ENCODE measurements around the gene LRRC45.

LRRC45 gene

DNA sequence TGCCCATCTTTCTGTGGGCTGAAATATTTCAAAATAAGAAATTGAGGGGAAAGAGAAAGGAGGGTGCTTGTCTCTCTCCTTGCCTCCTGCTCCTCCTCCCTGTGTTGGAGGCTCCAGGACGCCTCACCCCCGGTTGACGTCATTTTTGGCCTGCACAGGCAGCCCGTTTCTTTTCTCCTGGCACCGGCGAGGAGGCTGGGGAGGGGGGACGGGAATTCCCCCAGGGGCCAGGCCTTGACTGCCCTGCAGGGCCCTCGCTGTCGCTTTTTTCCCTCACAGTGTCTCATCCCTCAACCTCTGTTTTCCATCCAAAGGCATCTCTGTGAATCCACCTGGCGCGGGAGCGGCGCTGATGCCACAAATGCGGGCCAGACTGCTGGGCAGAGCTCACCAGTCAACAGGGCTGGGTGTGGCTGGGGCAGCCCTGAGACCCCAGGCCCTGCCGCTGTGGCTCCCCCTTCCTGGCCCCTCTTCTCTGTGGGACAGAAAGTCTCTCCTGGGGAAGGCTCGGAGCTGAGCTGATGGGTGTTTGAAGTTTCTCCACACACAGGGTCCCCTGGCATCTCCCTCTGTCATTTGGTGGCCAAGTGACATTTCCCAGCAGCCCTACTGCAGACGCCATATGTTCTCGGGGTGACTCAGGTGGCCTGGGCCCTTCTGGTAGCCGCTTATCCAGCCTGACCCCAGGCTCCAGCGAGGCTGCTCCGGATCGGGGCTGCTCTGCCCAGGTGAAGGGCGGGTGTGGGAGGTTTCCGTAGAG, 16.5 kb upstream of the LRRC45 start:
- no peak for DNase-seq (ENCODE audit: extremely low read depth in 1 of 2, low read depth in 1 of 2)

DNA sequence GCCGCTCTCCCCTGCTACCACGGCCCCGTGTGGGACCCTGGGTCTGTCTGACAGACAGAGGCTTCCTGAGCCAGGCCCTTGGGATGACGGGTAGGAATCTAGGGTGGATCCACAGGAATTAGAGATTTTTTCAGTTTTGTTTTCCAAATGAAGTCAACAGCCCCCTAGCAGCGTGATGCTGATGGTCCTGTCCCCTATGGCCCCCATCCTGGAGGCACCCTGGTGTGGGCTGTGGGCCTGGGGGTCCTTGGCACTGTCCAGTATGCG, 15.9 kb upstream of the LRRC45 start:
- DNase-seq (ENCODE audit: extremely low read depth in 1 of 2, low read depth in 1 of 2): no peak

DNA sequence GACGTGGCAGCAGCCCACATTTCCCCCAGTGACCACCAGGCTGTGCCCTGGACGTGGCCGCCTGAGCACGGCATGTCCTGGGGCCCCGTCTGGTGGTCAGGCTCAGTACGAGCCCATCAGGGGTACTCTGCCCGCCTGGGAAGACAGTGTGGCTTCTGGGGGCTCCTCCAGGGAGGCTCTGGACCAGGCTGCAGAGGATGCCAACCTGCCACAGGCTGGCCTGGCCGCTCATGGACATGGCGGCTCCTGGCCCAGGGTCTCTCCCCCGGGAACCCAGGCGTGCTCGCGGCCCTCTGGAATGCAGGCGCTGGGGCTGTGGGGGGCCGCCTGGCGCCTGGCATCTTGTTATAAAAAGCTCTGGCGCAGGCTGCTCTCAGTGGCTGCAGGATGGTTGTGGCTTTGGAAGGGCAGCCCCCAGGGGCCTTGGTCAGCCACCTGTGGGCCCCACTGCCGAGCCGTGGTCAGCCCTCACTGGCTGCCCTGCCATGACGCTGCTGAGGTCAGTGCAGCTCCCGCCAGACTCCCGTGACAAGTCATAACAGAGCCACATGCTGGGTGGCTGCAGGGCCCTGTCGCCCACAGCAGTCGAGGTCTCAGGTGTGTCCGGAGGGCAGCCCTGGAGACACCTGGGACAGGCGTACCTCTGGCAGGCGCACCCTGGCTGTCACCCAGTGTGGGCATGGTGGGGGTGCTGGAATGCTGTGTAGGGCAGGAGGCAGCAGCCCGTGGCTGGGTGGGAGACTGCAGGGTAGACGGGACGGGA, 15.4 kb upstream of the LRRC45 start:
- no peak for DNase-seq (ENCODE audit: extremely low read depth in 1 of 2, low read depth in 1 of 2)

DNA sequence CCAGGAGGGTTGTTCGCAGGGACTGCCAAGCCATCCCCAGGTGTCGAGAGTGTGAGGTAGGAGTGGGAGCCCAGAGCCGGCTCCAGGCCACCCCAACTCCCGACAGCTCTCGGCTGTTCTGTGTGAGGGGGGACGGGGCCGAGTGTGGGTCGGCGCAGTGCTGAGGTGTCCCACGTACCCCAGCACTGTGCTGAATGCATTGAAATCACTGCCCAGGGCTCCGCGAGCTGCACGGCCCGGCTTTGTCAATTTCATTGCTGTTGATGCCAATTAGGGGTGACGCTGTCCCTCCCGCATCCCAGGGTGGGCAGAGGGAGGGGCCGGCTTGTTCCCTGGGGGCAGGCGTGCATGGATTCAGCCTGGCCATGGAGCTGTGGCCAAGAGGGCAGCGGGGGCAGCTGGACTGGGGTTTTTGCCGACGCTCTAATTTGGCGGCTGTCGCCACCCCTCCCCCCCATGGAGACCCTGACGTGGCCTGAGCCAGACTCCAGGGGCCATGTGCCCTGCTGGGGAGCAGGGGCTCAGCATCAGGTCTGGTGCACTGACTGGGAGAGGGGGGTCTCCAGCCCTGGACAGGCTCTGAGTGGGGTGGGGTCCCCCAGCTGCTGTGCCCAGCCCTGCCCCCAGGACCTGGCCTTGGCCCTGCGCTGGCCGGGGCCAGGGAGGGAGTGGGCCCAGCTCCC, 14.7 kb upstream of the LRRC45 start:
- no peak for DNase-seq (ENCODE audit: extremely low read depth in 1 of 2, low read depth in 1 of 2)

DNA sequence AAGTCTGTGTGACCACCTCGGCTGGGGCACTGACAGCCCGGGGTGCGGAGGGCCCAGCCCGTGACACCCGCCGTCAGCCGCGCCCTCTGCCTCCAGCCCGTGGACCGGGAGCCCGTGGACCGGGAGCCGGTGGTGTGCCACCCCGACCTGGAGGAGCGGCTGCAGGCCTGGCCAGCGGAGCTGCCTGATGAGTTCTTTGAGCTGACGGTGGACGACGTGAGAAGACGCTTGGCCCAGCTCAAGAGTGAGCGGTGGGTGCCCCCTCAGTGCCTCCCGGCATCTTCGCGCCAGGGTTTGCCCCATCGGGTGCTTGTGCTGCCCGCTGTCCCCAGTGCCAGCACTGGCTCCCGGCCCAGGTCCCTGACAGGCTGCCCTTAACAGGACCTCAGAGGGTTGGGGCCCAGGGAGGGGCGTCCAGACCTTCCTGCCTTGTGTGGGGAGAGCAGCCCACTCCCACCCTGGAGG, 14.1 kb upstream of the LRRC45 start:
- DNase-seq (ENCODE audit: extremely low read depth in 1 of 2, low read depth in 1 of 2): no peak

DNA sequence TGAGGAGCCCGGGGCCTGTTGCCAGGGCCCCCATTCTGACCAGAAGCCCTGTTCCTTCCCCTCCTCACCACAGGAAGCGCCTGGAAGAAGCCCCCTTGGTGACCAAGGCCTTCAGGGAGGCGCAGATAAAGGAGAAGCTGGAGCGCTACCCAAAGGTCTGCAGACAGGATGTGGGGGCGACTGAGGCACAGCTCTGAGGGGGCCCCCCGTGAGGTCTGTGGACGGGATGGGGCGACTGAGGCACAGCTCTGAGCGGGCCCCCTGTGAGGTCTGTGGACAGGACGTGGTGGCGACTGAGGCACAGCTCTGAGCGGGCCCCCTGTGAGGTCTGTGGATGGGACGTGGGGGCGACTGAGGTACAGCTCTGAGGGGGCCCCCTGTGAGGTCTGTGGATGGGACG, 13.7 kb upstream of the LRRC45 start:
- DNase-seq (ENCODE audit: extremely low read depth in 1 of 2, low read depth in 1 of 2): no peak

DNA sequence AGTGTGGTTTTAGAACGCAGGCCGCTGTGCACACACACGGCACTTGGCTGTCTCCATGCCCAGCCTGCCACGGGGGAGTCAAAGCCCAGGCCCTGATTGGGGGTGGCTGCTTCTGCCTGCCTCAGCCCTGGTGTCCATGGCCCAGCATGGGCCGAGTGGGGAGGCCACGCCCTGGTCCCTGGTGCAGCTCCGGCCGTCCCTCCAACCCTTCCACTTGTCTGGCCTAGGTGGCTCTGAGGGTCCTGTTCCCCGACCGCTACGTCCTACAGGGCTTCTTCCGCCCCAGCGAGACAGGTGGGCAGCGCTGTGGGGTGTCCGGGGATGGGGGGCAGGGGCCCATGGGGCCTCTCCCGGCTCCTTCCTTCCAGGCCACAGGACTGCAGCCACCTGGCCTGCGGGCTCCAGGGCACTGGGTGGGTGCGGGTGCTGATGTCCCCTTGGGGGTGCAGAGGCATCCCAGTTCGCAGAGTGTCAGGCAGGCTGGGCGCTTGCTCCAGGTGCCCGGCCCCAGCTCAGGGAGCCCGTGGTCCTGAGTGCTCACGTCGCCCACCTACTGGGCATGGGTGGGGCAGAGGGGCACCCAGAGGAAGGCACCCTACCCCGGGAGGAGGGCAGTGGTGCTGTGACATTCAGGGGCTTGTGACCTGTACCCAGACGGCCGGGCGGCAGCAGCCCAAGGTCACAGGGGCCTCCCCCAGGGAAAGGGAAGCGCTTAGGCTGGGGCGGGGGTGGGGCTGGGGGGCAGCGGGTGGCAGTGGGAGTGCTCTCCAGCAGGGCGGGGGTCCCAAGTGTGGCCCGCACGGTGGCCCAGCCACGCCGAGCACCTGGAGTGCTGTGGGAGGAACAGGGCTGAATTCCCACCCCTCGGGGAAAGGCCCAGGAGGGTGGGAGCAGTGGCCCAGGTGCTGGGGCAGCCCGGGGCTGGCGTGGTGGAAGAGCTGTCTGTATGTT, 12.3 kb upstream of the LRRC45 start:
- DNase-seq (ENCODE audit: extremely low read depth in 1 of 2, low read depth in 1 of 2): no peak

DNA sequence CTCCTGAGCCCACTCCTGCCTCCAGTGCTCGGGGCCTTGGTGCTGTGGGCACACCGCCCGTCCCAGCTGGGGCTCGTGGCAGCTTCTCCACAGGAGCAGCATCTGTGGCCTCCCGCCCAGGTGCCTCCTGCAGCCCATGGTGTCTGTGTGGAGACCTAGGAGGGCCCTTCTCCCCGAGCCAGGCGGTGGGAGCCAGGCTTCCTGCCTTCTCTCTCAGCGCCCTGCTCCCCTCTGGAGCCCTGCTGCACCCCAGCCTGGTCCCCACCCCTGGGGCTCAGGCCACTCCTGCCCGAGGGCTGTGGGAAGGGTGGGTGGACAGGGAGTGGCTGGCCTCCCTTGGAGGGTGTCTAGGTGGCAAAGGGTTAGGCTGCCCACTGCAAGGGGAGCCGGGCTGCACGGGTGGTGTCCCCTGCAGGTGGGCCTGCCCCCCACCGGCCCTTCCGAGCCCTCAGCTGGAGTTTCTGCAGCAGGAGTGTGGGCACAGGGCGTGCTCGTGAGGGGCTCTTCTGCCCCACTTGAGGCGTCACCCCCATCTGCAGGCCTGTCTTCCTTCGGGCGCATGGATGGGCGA, 11.4 kb upstream of the LRRC45 start:
- no peak for DNase-seq (ENCODE audit: extremely low read depth in 1 of 2, low read depth in 1 of 2)

DNA sequence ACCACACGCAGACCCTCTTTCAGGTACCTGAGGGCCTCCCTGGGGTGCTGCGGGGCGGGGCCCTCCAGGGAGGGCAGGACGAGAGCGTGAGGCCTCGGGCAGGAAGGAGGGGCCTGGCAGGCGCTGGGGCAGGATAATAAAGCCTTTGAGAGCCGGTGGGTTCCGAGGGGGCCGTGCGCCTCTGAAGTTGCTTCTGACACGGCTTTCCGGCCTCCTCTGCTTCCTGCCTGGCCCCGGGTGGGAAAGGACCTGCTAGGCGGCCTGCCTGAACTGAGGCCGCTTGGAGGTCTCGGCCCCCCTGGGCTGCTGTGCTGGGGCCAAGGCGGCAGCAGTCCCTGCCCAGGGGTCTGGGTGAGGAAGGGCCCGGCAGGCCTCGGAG, 10.9 kb upstream of the LRRC45 start:
- no peak for DNase-seq (ENCODE audit: extremely low read depth in 1 of 2, low read depth in 1 of 2)

DNA sequence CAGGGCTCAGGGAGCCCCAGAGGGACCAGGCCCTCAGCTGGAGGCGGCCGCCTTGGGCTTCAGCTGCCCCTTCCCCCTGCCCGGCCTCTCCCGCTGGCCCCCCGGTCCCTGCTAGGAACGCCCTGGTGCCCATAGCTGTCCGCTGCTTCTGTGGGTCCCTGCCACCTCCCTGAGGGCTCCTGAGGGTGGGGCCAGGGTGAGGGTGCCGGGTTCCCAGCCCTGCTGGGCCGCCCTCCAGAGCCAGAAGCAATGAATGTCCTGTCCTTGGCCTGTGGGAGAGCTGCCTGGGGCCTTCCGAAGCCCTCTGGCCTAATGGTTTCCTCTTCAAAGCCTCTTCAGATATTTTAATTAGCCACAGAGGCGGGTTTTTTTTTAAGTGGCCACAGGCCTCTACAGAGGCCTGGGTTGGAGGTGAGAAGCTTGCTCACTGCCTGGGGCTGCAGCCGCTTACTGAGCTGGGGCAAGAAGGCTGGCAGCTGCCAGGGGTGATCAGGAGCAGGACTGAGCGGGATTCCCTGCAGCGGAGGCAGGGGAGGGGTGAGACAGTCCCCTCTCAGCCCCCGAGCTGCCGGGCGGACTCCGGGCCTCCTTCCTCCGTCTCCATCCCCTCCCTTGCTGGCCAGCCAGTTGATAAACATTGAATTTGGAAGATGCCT, 10.3 kb upstream of the LRRC45 start:
- no peak for DNase-seq (ENCODE audit: extremely low read depth in 1 of 2, low read depth in 1 of 2)

DNA sequence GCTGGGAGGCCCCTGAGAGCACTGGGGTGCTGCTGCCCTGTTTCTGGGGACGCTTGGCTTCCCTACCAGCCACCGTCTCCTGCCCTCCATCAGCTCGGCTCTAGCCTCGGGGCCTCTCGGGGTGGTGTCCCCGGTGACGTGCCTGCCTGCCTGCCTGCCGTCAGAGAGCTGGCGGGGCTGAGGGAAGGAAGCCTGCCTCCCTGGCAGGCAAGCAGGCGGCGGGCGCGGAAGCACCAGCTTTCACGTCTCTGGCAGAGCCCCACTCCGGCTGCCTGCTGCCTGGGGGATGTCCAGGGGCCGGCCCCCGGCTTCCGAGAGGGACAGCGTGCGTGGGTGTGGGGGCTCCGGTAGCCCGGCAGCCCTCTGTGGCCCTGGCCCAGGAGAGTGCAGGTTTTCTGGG, 9.8 kb upstream of the LRRC45 start:
- DNase-seq (ENCODE audit: extremely low read depth in 1 of 2, low read depth in 1 of 2): no peak

DNA sequence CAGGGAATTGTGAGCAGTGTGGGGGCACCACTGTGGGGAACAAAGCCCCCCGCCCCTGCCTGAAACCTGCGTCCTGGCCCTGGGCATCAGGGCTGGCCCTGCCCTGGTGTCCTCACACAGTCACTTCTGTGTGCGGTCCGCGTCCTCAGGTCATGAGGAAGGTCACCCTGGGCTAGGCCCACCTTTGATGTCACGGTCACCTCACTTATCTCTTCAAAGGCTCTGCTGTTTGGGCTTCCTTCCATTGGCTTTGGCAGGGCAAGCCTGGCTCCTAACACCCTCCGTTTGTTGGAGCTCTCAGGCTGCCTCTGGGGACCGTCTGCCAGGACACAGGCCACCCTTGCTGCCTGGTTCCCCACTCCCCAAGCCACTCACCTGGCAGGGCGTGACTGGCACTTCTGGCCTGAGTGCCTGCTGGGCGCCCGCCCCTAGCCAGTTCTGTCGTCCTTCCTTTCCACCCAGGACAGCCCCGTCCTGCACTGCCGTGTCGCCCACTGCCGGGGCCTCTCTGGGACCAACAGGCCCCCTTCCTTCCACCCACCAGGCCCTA, 9.3 kb upstream of the LRRC45 start:
- no peak for DNase-seq (ENCODE audit: extremely low read depth in 1 of 2, low read depth in 1 of 2)

DNA sequence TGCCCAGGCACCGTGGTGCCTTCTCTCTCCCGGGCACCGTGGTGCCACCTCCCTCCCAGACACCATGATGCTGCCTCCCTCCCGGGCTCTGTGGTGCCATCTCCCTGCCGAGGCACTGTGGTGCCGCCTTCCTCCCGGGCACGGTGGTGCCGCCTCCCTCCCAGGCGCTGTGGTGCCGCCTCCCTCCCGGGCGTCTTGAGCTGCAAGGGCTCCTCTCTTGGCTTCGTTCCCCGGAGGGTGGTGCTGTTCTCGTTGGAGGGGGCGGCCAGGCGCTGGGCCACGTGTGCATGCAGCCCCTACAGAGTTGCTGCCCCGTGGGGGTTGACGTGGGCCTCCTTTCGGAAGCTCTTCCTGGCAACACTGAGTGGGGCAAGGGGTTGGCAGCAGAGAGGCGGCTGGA, 8.7 kb upstream of the LRRC45 start:
- DNase-seq (ENCODE audit: extremely low read depth in 1 of 2, low read depth in 1 of 2): no peak

DNA sequence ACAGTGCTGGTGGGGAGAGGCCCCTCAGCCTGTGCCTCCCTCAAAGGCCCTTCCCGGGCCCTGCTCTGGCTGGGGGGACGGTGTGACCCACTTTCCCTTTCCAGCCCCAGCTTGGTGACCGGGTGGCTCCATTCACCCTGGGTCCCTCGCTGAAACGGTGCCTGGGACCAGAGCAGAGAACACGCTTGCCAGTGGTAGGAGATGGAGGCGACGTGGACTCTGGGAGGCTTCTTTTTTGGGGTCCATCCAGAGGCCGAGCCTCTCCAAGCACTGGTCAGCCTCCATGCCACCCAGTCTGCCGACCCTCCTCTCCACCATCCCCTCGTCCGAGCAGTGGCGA, 8.2 kb upstream of the LRRC45 start:
- DNase-seq (ENCODE audit: extremely low read depth in 1 of 2, low read depth in 1 of 2): no peak

DNA sequence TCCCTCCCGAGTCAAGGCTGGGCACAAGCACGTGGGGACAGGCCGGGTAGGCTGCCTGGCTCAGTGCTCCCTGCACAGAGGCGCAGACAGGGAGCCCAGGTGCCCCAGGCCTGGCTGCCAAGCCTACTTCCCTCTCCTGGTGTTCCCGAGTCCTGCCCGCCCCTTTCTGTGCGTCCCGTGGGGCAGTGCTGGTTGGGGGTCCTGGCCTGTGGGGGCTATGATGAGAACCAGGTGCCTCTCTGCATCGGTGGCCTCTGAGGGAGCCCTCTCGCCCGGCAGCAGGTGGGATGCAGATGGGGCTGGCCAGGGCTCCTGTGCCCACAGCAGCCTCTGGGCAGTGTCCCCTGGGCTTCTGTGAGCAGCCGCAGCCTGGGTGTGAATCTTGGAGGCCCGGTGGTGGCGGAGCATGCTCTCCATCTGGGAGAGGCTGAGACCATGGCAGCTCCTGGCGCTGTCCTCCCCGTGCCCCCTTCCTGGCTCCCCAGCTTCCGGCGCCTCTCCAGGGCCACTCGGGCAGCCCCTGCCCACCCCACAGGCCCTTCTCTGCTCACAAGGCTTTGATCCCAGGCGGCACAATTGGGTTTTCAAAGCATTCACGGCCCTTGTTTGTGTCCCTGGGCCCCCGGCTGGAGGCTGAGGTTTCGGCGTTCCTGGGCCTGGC, 7.7 kb upstream of the LRRC45 start:
- DNase-seq (ENCODE audit: extremely low read depth in 1 of 2, low read depth in 1 of 2): no peak

DNA sequence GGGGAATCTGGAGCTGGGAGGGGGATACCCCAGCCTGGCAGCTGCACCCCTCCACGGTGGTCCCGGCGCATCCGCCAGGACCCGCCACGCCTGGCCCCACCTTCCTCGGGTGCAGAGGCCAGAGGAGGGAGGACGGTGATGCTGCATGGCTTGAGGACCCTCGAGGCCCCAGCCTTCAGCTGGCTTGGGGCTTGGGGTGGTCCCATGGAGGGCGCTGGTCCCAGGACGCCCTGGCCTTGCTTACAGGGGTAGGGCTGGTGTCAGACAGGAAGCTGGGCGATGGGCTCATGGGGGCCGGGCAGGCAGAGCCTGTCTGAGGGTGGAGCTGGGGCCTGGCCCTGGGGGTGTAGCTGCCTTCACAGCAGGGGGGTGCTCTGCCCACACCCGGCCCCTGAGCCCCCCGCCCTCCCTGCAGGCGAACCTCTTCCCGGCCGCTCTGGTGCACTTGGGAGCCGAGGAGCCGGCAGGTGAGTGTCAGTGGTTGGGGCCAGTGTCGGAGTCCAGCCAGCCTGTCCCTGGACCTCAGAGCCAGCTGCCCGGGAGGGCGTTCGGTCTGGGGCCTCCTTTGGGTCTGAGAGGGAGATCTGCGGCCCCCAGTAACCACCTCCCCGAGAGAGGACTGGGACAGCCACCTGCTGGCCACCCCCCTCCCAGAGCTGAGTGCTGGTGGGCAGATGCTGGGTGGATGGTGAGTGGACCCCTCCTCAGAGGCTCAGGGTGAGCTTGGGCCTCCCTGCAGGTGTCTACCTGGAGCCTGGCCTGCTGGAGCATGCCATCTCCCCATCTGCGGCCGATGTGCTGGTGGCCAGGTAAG, 6.8 kb upstream of the LRRC45 start:
- DNase-seq (ENCODE audit: extremely low read depth in 1 of 2, low read depth in 1 of 2): no peak

DNA sequence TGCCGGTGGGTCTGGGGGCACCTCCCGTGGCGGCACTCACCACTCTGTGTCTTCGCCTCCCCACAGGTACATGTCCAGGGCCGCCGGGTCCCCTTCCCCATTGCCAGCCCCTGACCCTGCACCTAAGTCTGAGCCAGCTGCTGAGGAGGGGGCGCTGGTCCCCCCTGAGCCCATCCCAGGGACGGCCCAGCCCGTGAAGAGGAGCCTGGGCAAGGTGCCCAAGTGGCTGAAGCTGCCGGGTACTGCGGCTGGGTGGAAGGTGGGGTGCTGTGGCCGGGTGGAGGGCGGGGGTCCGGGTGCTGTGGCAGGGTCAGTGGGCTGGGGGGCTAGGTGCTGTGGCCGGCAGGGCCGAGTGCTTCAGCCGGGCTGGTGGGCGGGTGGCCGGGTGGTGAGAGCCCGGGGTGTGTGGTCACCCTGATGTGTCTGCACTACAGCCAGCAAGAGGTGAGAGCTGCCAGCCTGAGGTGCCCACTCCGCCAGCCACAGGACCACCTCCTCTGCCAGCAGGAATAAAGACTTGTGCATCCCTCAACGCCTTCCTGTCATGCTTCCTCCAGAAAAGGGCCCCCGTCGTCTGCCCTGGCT, 6.1 kb upstream of the LRRC45 start:
- DNase-seq (ENCODE audit: extremely low read depth in 1 of 2, low read depth in 1 of 2): no peak

DNA sequence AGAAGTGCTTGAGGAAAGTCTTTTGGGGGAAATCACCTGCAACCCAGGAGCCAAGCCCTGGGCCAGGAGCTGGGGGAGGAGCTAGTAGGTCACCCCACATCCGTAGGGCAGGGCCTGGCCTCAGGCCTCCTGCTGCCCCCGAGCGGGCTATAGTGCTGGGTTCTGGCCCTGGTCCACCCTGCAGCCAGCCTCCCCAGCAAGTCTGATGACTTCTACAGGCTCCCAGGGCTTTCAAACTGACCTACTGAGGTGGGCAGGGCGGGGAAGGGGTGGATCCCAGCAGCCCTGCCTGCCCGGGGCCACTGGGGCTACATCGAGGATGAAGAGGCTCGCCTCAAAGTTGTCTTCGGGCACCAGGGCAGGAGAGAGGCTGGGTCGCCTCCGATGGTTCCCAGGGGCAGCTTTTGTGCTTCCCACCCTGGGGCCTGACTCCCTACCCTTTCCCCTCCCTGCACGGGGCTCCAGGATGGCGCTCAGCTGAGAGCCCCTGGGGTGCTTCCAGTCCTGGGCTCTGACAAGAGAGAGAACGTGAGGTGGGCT, 5.4 kb upstream of the LRRC45 start:
- DNase-seq (ENCODE audit: extremely low read depth in 1 of 2, low read depth in 1 of 2): no peak

Data from activated CD8-positive, alpha-beta memory T cell treated with anti-CD3 and anti-CD28 coated beads for 1 hour (primary cell).